ENCODE results near the gene SLC26A2. TPM values are rescaled to one million over a fixed set of nuclear protein-coding genes. Genes with fewer than 3 reads are reported as not detected.

Gene SLC26A2
- total and polyA plus RNA-seq, 2 experiments from 2014 or later, result 6.2 to 11.1 TPM

DNA sequence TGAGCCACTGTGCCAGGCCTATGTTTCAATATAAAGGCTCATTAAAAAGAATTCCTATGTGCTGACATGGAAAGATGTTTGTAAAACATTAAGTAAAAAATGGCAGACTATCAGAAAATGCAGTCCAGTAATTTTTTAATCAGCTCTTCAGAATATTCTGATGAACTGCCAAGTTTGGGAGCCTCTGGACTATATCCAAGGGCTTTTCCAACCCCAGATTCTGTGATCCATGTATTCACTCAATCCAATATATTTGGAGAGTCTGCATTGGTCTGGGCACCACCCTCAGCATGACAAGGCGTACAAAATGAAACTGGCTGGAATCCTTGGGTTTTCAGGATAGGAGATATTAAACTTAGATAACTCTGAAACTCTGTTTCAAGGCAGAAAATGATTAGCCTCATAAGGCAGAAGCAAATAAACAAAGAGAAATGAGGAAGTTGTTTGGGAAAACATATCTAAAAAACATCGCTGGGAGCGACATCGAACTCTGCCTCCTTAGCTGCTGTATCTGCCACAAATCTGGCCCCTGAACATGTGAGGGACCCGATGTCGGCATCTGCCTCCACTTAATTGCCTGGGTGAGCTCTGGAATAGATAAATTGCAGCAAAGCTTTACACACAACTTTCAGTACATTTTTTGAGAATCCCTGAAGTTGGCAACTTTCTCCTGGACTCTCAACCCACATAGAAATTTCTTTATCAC, 30.4 kb upstream of the SLC26A2 start:
- Histone ChIP-seq H3K9ac (peak overlapping the region; percentile 41), H3K36me3 (ENCODE audit: low read depth) (no peaks in the 10 kb centered on the region), H3K4me3 (peak overlapping the region; percentile 66), H3K9me2 (ENCODE audit: insufficient read depth) (no peaks in the 10 kb centered on the region), H3K4me2 (ENCODE audit: unreplicated experiment) (peak overlapping the region; percentile 79), H3K4me1 (ENCODE audit: insufficient read depth) (peaks cover 12% of the 10 kb centered on the region; the same call in 1 of the 2 replicates), H3F3A (ENCODE audit: insufficient read depth) (no peaks in the 10 kb centered on the region), H3K79me2 (ENCODE audit: insufficient read depth) (no peaks in the 10 kb centered on the region), H3K27me3 (replicated peaks; ENCODE audit: insufficient read depth) (no peaks in the 10 kb centered on the region), H2AFZ (peak overlapping the region; percentile 73), H3K9me3 (ENCODE audit: low read depth) (no peaks in the 10 kb centered on the region), H4K20me1 (ENCODE audit: insufficient read depth) (no peaks in the 10 kb centered on the region), H3K27ac (no peak overlapping the region)
- DNase-seq, result peak; percentile 38
- WGBS, 2 experiments (ENCODE audit: low coverage in 1 of 2, low lambda C conversion rate in 2 of 2, missing lambda C conversion rate in 2 of 2), result 17 to 27% methylated on average over 6 of the region's 6 CpGs
- TF ChIP-seq EZH2phosphoT487 (IDR thresholded peaks at IDR 0.05; ENCODE audit: insufficient read depth, low read depth) (no peak), EZH2 (IDR thresholded peaks at IDR 0.05; ENCODE audit: insufficient read depth, poor library complexity, severe bottlenecking) (no peak)
- in situ Hi-C loops (cut with MboI), result no loop called here

DNA sequence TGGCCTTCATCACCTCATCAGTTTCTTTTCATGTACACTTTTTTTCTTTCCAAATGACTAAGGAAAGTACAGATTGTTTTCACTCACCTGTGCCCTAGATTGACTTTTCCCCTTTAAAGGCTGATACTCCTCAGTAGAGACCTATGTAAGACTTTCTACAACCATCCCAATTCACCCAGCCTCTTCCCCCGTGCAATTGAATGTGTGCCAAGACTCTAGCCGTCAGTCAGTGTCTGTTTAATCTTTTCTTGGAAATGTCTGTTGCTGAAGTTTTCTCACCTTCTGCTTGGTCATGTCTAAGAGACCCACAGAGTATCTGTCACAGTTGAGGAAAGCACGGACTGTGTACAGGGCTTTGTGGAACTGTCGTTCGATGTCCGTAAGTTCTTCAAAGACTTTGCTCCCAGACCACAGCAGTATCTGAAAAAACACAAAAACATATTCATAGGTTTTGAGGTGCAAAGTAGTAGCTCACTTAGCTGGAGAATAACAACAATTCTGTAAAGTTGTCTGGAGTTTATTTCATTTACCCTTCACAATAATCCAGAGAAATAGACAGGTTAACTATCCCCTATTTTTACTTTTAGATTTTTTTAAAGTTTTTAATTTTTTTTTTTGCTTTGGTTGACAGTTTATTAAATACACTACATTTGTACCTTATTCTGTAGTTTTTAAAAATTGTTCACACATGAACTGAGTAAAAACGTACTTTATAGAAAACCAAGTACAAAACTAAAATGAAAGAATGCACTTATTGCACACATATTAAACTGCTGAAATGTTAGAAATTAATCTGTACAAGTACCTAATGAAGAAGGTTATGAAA, 29.6 kb upstream of the SLC26A2 start:
- 73 to 74% methylated on average over 7 of the region's 7 CpGs for WGBS, 2 experiments (ENCODE audit: low coverage in 1 of 2, low lambda C conversion rate in 2 of 2, missing lambda C conversion rate in 2 of 2)
- H3K36me3 ChIP-seq (ENCODE audit: low read depth), result no peaks in the 10 kb centered on the region
- H2AFZ ChIP-seq, result peak overlapping the region; percentile 73
- H3K9me2 ChIP-seq (ENCODE audit: insufficient read depth), result no peaks in the 10 kb centered on the region
- H3K4me3 ChIP-seq, result peak overlapping the region; percentile 66; the same call in 1 of the 2 replicates
- H3K79me2 ChIP-seq (ENCODE audit: insufficient read depth), result no peaks in the 10 kb centered on the region
- H3K9ac ChIP-seq, result no peak overlapping the region
- H3F3A ChIP-seq (ENCODE audit: insufficient read depth), result no peaks in the 10 kb centered on the region
- H4K20me1 ChIP-seq (ENCODE audit: insufficient read depth), result no peaks in the 10 kb centered on the region
- H3K4me1 ChIP-seq (ENCODE audit: insufficient read depth), result peaks cover 12% of the 10 kb centered on the region; the same call in 1 of the 2 replicates
- H3K27ac ChIP-seq, result no peak overlapping the region
- DNase-seq, result no peak
- TF ChIP-seq EZH2 (IDR thresholded peaks at IDR 0.05; ENCODE audit: insufficient read depth, poor library complexity, severe bottlenecking) (no peak), EZH2phosphoT487 (IDR thresholded peaks at IDR 0.05; ENCODE audit: insufficient read depth, low read depth) (no peak)
- no peaks in the 10 kb centered on the region for H3K27me3 ChIP-seq (replicated peaks; ENCODE audit: insufficient read depth)
- peak overlapping the region; percentile 79 for H3K4me2 ChIP-seq (ENCODE audit: unreplicated experiment)
- in situ Hi-C loops (cut with MboI), result no loop called here
- H3K9me3 ChIP-seq (ENCODE audit: low read depth), result no peaks in the 10 kb centered on the region

DNA sequence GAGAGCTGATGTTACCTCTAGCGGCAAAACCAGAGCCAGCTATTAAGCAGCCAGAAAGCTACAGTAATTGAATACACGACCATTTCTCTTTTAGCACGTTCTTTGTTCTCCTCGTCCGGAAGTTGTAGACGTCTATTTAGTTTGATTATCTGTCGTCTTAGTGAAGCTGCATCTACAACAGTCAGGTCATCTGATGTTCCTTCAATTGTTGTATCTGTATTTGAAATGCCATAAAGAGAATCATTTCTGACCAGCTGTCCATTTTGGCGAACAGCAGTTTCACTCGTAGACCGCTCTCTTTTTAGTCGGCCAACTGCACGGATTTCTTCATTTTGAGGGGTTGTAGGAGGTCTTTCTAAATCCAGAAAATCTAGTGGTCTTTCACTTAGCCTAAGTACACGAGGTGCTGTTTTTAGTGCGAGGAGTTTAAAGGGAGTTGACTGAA, 28.5 kb upstream of the SLC26A2 start:
- Histone ChIP-seq H3K4me3 (peak overlapping the region; percentile 76), H4K20me1 (ENCODE audit: insufficient read depth) (no peaks in the 10 kb centered on the region), H3K4me1 (ENCODE audit: insufficient read depth) (peaks cover 20% of the 10 kb centered on the region; the same call in 1 of the 2 replicates), H2AFZ (peak overlapping the region; percentile 93), H3K4me2 (ENCODE audit: unreplicated experiment) (peak overlapping the region; percentile 82), H3F3A (ENCODE audit: insufficient read depth) (no peaks in the 10 kb centered on the region; the same call in 1 of the 2 replicates), H3K36me3 (ENCODE audit: low read depth) (no peaks in the 10 kb centered on the region), H3K9me3 (ENCODE audit: low read depth) (no peaks in the 10 kb centered on the region), H3K9ac (peak overlapping the region; percentile 61), H3K79me2 (ENCODE audit: insufficient read depth) (no peaks in the 10 kb centered on the region), H3K27me3 (replicated peaks; ENCODE audit: insufficient read depth) (no peaks in the 10 kb centered on the region), H3K27ac (peak overlapping the region; percentile 31), H3K9me2 (ENCODE audit: insufficient read depth) (no peaks in the 10 kb centered on the region)
- peak; percentile 20 for DNase-seq
- no peak for TF ChIP-seq EZH2 (IDR thresholded peaks at IDR 0.05; ENCODE audit: insufficient read depth, poor library complexity, severe bottlenecking)
- TF ChIP-seq EZH2phosphoT487 (IDR thresholded peaks at IDR 0.05; ENCODE audit: insufficient read depth, low read depth), result no peak
- 41 to 49% methylated on average over 14 of the region's 14 CpGs for WGBS, 2 experiments (ENCODE audit: low coverage in 1 of 2, low lambda C conversion rate in 2 of 2, missing lambda C conversion rate in 2 of 2)
- in situ Hi-C loops (cut with MboI), result no loop called here

DNA sequence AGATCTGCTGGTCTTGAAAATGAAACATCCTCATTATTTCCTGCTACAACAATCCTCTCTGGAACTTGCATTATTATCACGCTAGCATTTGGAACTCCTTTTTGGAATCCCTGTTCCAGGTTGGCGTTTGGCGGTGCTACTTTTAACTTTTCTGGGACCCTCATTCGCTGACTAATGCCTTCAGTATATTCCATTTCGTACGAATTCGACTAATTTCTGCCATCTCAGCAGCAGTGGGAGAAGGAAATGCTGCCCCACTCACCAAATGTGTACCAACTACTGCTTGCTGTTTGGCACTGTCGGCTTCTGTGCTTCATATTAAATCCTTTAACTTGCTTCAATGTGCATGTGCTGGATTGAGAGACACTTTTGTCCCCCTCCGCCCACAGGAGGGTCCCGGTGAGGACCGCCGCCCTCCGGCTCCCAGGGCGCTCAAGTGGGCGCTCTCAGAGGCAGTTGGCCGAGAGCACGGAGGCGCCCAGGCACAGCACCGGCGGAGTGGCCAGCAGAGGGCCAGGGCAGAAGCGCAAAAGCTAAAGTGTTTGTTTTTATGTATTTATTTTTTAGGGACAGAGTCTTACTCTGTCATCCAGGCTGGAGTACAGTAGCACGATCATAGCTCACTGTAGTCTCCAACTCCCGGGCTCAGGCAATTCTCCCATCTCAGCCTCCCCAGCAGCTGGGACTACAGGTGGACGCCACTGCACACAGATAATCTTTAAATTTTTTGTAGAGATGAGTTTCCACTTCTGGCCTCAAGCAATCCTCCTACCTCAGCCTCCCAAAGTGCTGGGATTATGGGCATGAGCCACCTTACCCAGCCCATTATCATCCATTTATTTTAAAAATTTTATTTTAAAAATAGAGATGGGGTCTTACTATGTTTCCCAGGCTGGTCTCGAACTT, 27.9 kb upstream of the SLC26A2 start:
- peak; percentile 74 for DNase-seq
- Histone ChIP-seq H3K9ac (peak overlapping the region; percentile 61), H3K9me3 (ENCODE audit: low read depth) (no peaks in the 10 kb centered on the region), H3F3A (ENCODE audit: insufficient read depth) (peaks cover 5% of the 10 kb centered on the region), H3K27me3 (replicated peaks; ENCODE audit: insufficient read depth) (no peaks in the 10 kb centered on the region), H4K20me1 (ENCODE audit: insufficient read depth) (no peaks in the 10 kb centered on the region), H3K4me2 (ENCODE audit: unreplicated experiment) (peak overlapping the region; percentile 82), H3K79me2 (ENCODE audit: insufficient read depth) (no peaks in the 10 kb centered on the region), H3K4me3 (peak overlapping the region; percentile 76), H3K9me2 (ENCODE audit: insufficient read depth) (no peaks in the 10 kb centered on the region), H3K4me1 (ENCODE audit: insufficient read depth) (peaks cover 25% of the 10 kb centered on the region), H2AFZ (peak overlapping the region; percentile 93), H3K36me3 (ENCODE audit: low read depth) (no peaks in the 10 kb centered on the region), H3K27ac (peak overlapping the region; percentile 31)
- in situ Hi-C loops (cut with MboI), result no loop called here
- TF ChIP-seq EZH2phosphoT487 (IDR thresholded peaks at IDR 0.05; ENCODE audit: insufficient read depth, low read depth) (no peak), EZH2 (IDR thresholded peaks at IDR 0.05; ENCODE audit: insufficient read depth, poor library complexity, severe bottlenecking) (no peak)
- 30 to 40% methylated on average over 25 of the region's 25 CpGs for WGBS, 2 experiments (ENCODE audit: low coverage in 1 of 2, low lambda C conversion rate in 2 of 2, missing lambda C conversion rate in 2 of 2)

Data from GM23248 (cell line).